PC-9 (cell line): Measurements from ENCODE around the gene NR2C1.

Source experiments
- CTCF ChIP-seq: fragments of 200-600 bp; sonication (generic); conservative IDR thresholded peaks from 2 replicates; pipeline ENCODE4 v1.6.1; 2017; ENCODE audit warnings: mixed run types, antibody characterized with exemption, mild to moderate bottlenecking, moderate library complexity
- EZH2 ChIP-seq: fragments of 200-600 bp; sonication (generic); IDR thresholded peaks from 2 replicates; pipeline ENCODE4 v1.8.0; 2017; ENCODE audit warnings: antibody characterized with exemption, low read depth

GRCh38 chr12:95034750-95035149, 38.7 kb downstream of the NR2C1 start:
- TF ChIP-seq CTCF (no peak), EZH2 (no peak)
